Ureter (tissue), 1 donor: Measurements from ENCODE around the gene NUAK1. TPM values are rescaled to one million over a fixed set of nuclear protein-coding genes. Genes with fewer than 3 reads are reported as not detected.
"Not testable (repeated sequence)": the region's sequence is repeated elsewhere in the genome, so short reads cannot be mapped to it uniquely, and the experiment has no call there.

Experiments
- DNase-seq: peaks from one replicate; pipeline ENCODE4 v3.0.0-alpha.2; 2020; ENCODE audit warnings: low spot score
- total RNA-seq: library from RNA; stranded (reverse); gene quantifications from one replicate; pipeline ENCODE4 v1.2.4, GENCODE V29; 2023
- donor health status: DM: yes; HTN: yes; CAD: no.

Gene NUAK1
- total RNA-seq, 1 donor from 2014 or later = 16.0 TPM

- DNase-seq = no peak
These were observed 9.2 kb upstream of the NUAK1 start for GRCh38 chr12:106147956-106148355.

- DNase-seq = no peak
These were observed 8.2 kb upstream of the NUAK1 start for GRCh38 chr12:106146987-106147386.

- DNase-seq = no peak
These were observed 7.0 kb upstream of the NUAK1 start for GRCh38 chr12:106145539-106146447.

- no peak for DNase-seq
These were observed 6.1 kb upstream of the NUAK1 start for GRCh38 chr12:106144847-106145246.

GRCh38 chr12:106142591-106143261 lies 4.0 kb upstream of the NUAK1 start:
- no peak for DNase-seq

- DNase-seq = not testable (repeated sequence)
These were observed 3.2 kb upstream of the NUAK1 start for GRCh38 chr12:106141920-106142319.

- DNase-seq = no peak
These were observed 2.7 kb upstream of the NUAK1 start for GRCh38 chr12:106141452-106141851.

GRCh38 chr12:106141003-106141402 lies 2.2 kb upstream of the NUAK1 start:
- no peak for DNase-seq

GRCh38 chr12:106140223-106140986 lies 1.7 kb upstream of the NUAK1 start:
- DNase-seq = no peak

- DNase-seq = peak; percentile 81
These were observed 843 bp upstream of the NUAK1 start for GRCh38 chr12:106139422-106140171.

GRCh38 chr12:106138357-106138632 lies 459 bp downstream of the NUAK1 start:
- DNase-seq = no peak

GRCh38 chr12:106137530-106138356 lies 1.0 kb downstream of the NUAK1 start:
- no peak for DNase-seq

GRCh38 chr12:106136263-106136662 lies 2.5 kb downstream of the NUAK1 start:
- DNase-seq = peak; percentile 90

GRCh38 chr12:106135781-106136180 lies 3.0 kb downstream of the NUAK1 start:
- no peak for DNase-seq

GRCh38 chr12:106135075-106135474 lies 3.7 kb downstream of the NUAK1 start:
- DNase-seq = no peak

- no peak for DNase-seq
These were observed 4.3 kb downstream of the NUAK1 start for GRCh38 chr12:106134294-106134949.

GRCh38 chr12:106133136-106134087 lies 5.3 kb downstream of the NUAK1 start:
- DNase-seq = no peak

- DNase-seq = no peak
These were observed 6.3 kb downstream of the NUAK1 start for GRCh38 chr12:106132175-106133135.
